GM18867 (cell line): ENCODE measurements around the gene RFX2.
"Not testable (repeated sequence)": the region's sequence is repeated elsewhere in the genome, so short reads cannot be mapped to it uniquely, and the experiment has no call there.

Source experiments
- ATAC-seq: cut with Tn5 transposase; IDR thresholded peaks from one replicate; pipeline ENCODE4 v1.9.1; 2021; ENCODE audit warnings: mild to moderate bottlenecking, moderate library complexity; ENCODE audit not compliant: unreplicated experiment

Gene RFX2

GRCh38 chr19:5993648-5994358, 116.5 kb downstream of the RFX2 start:
- ATAC-seq = no peak

DNA sequence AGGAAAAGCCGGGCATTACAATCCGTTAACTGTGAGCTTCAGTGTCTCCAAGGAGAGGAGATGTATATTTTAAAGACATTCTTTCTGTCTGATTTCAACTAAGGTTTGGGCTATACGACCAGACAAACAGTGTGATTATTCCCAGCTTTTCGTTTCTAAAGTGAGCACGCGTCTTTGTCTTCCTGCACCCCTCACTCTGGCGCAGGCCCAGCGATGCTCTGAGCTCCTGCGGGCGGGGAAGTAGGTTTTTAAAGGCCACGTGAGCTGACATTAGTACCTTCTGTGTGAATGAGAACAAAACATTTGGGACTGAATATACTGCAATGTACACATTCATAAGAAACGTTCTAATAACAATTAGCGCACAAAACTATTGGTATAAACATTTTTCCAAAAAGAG, 117.1 kb downstream of the RFX2 start:
- no peak for ATAC-seq

GRCh38 chr19:5992756-5993155, 117.5 kb downstream of the RFX2 start:
- ATAC-seq = no peak

- no peak for ATAC-seq
Measured at GRCh38 chr19:5991244-5991838, 119.0 kb downstream of the RFX2 start.

DNA sequence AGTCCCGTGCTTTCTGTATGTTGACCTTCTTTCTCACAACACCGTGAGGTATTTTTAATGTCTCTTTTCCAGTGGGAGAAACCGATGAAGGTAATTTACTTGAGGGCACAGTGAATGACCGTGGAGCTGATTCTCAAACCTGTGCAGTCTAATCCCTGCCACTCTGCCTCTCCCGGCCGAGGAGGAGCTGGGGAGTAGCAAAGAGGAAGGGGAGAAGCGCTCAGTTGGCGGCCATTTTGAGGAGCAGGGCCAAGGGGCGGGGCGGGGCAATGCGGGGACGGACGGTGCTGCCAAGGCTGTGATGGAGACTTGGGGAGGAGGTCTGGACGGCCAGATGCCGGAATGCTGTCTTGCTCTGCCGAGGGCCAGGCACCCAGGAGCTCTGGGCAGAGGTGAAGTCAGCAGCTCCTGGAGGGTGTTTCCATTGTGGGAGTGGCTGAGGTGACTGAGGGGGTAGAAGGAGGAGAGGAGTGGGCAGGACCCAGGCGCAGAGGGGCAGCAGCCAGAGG, 120.0 kb downstream of the RFX2 start:
- no peak for ATAC-seq

DNA sequence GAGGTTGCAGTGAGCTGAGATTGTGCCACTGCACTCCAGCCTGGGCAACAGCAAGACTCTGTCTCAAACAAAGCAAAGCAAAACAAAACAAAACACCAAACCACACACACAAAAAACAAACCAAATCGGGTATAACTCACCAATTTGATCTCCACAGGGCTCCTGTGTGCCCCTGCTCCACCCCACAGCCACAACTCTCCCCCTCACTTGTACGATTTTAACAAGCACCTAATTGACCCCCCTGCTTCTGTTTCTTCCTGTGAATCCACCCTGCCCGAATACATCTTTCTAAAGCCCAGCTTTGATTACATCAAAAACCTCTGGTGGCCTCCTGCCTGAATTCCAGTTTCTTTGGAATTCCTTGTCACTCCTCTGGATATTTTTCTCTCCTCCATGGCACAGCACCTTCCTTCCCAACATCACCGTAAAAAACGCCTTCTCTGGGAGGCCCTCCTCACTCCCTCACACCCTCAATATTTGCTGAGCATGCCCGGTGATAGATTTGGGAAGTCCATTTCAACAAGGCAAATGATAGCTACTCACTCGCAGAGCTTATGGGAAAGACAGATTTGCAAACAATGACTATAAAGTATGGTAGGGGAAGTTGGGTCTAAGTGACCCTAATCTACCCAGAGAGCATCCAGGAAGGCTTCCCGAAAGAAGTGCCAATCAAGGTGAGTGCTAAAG, 120.8 kb downstream of the RFX2 start:
- no peak for ATAC-seq

GRCh38 chr19:5988517-5989387, 121.5 kb downstream of the RFX2 start:
- no peak for ATAC-seq

GRCh38 chr19:5987077-5987818, 123.1 kb downstream of the RFX2 start:
- no peak for ATAC-seq

- not testable (repeated sequence) for ATAC-seq
Measured at GRCh38 chr19:5985837-5986236, 124.5 kb downstream of the RFX2 start.

DNA sequence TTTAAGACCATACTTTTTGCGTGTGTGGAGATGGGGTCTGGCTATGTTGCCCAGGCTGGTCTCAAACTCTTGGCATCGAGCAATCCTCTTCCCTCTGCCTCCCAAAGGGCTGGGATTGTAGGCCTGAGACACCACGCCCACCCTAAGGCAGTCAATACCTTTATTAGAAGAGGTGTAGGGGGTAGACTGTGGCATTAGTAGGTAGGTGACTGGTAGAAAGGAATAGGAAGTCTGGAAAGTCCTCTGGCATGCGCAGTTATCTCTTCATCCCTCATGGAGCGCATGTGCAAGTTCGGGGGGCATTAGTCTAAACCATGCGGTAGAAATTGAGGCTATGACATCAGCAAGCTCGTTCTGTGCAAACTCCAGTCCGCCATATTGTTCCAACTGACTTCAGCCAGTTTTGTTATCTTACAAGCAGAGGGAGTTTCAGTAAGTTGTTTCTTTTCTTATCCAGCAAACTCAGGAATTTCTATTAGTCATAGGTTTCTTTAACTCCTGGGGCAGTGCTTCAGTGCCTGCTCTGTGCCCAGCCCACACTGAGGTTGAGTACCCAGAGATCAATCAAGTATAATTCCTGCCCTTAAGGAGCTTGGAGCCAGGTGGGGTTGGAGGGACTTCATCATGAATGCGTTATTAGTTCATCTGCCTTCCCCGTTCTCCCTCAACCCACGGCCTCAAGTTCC, 125.1 kb downstream of the RFX2 start:
- no peak for ATAC-seq

- ATAC-seq = no peak
Measured at GRCh38 chr19:5984600-5984999, 125.7 kb downstream of the RFX2 start.

DNA sequence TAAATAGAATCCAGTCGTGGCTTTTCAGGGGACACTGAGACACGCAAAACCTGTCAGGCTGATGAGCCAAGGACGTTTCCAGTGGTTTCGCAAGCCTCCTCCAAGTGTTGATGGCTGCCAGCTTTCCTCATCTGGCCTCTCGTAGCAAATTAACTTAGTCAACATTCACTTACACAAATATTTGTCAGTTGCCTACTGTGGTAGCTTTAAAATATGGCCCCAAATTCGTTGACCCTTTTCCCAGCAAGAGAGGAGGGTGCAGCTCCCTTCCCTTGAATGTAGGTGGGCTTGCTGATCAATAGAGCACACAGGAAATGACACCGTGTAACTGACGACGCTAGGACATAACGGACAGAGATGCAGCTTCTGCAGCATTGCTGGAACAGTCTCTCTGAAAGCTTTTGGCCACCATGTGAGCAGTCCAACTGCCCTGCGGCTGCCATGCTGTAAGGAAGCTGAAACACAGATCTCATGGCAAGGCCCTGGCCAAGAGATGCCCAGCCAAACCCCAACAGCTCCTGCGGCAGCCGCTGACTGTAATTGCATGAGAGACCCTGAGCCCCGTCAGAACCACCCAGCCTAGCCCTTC, 126.8 kb downstream of the RFX2 start:
- no peak for ATAC-seq

- no peak for ATAC-seq
Measured at GRCh38 chr19:5978606-5979552, 131.4 kb downstream of the RFX2 start.

DNA sequence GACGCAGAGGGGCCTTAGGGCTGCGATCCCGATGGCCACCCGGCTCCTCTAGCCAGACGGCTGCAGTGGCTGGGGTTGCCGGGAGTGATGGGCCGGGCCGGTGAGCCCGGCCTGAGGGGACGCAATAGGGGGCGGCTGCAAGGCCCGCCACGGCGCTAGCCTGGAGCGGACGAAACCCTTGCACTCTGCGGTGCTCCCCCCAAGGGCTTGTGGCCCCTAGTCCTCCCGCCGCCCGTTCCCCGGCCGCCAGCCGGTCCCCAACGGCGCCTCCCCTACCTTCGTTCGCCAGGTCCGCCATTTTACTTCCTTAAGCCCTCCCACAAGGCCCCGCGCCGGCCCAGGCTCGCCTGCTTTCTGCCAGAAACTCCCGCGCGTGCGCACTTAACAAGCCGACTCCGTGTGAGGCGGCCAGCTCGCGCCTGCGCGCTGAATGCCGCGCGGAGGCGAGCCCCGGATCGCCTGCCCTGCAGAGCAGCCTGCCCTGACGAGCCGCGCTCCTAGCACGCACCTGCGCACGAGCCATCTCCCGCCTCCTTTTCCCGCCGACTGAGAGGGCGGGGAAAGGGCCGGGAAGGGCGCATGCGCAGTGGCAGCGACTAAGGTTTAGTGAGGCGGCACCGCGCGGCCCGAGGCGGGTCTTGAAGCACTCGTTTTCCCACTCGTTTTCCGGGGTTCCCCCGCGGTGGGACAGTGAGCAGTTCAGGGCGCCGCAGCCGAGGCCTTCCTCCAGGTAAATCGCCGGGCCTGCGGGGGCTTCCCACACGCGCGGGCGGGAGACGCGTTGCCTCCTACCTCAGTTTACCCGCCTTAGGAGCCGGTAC, 132.3 kb downstream of the RFX2 start, which contains the start of gene RANBP3:
TSS of gene RANBP3 (minus strand) at position 356 of the 821 bp plus-strand sequence. CDS start at position 298, 58 bp downstream.
- ATAC-seq = peak; percentile 87

GRCh38 chr19:5977222-5977784, 133.0 kb downstream of the RFX2 start:
- ATAC-seq = peak; percentile 1

DNA sequence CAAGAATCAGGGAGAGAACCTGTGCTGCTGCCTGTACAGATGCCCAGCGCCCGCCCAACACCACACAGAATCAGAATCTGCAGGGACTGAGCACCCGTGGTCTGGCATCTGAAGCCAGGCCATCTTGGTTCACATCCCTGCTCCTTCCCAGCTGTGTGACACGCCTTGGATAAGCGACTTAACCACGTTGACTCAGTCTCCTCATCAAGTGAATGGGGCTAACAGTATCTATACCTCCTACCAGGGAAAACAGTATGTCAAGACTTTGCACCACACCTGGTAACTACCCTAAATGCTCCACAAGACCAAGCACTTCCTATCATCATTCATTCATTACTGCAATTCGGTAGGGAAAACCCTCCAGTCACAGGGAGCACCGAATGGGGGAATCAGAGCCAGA, 133.5 kb downstream of the RFX2 start:
- no peak for ATAC-seq

DNA sequence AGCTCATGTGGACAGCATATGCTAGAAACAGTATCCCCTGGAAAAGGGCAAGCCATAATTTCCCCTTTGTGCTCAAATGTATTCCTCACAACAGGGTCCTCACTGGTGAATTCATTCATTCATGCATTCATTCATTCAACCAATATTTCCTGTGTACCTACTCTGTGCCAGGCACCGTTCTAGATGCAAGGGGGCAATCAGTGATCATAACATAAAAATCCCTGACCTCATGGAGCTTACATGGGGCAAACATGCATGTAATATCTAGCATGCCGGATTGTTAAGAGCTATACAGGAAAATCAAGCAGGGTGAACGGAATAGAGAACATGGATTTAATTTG, 134.9 kb downstream of the RFX2 start:
- no peak for ATAC-seq
